HG02885 (cell line): Measurements from ENCODE around the gene CFAP68.
A peak's percentile ranks its signal among the peaks of the same experiment; 100 is the strongest.
"Not testable (repeated sequence)": the region's sequence is repeated elsewhere in the genome, so short reads cannot be mapped to it uniquely, and the experiment has no call there.

Experiments used
- ATAC-seq: cut with Tn5 transposase; IDR thresholded peaks from one replicate; pipeline ENCODE4 v1.9.1; 2021; ENCODE audit warnings: mild to moderate bottlenecking; ENCODE audit not compliant: unreplicated experiment, poor library complexity

Gene CFAP68

GRCh38 chr11:111870113-111870512 is 9.2 kb upstream of the CFAP68 start:
- no peak for ATAC-seq

DNA sequence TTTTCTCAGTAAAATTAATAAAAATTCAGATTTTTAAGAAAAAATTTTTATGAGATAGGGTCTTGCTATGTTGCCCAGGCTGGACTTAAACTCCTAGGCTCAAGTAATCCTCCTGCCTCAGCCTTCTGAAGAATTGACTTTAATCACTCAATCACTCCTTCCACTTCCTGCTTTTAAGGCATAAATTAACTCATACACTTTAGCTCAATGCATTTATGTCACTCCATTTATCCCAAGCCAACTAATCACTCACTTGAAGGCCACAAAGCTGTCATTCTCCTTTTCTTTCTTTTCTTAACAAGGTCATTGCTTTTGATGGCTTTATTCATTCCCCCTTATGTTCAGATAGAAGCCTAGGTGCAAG is 8.8 kb upstream of the CFAP68 start:
- peak; percentile 15 for ATAC-seq

- ATAC-seq, result peak; percentile 90
Observed at GRCh38 chr11:111870886-111871692, 8.3 kb upstream of the CFAP68 start, which contains the start of gene ALG9. TSS of gene ALG9 (minus strand) at chr11:111871581. CDS start at chr11:111871482, 99 bp downstream.

GRCh38 chr11:111871693-111872161 is 7.6 kb upstream of the CFAP68 start:
- no peak for ATAC-seq

DNA sequence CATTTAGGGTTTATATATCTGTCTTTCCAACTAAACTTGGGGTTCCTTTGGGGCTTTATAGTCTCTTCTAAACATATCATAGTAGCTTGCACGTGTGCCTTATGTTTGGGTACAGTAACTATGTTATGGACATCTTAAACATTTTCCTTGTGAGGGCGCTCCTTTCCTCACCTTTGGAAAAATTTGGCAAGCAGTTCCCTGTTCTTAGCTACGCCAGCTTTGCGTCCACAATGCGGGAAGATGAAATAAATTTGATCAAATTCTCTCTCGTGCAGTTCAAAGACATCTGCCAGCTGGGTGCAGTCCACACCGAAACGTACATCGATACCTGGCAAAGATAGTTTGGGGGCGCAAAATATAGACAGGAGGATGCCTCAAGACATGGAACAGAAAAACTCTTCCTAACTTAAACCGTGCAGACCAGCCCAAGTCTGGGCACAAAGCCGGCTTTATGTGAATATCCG is 924 bp upstream of the CFAP68 start:
- peak; percentile 7 for ATAC-seq

GRCh38 chr11:111879637-111879960 is 258 bp downstream of the CFAP68 start:
- ATAC-seq, result no peak

DNA sequence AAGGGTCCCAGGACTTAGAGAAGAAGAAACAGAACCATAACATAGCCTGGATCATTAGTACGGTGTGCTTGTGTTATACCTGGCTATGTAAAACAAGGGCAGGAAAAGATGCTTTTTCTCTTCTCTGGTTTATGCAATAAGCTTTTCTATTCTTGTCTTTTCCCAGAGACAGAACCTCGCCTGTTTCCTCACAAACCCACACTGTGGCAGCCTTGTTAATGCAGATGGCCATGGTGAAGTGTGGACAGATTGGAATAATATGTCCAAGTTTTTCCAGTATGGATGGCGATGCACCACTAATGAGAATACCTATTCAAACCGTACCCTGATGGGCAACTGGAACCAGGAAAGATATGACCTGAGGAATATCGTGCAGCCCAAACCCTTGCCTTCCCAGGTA is 2.9 kb downstream of the CFAP68 start:
- ATAC-seq, result no peak

DNA sequence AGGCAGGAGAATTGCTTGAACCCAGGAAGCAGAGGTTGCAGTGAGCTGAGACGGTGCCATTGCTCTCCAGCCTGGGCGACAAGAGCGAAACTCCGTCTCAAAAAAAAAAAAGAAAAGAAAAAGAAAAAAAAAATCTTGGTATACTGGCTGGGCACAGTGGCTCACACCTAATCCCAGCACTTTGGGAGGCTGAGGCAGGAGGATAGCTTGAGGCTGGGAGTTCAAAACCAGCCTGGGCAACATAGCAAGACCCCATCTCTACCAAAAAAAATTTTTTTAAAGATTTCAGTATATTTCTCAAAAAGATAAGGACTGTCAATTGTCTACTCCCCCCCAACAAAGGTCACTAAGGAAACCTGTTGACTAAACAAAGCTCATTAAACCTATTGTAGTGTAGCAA is 5.7 kb downstream of the CFAP68 start:
- not testable (repeated sequence) for ATAC-seq

DNA sequence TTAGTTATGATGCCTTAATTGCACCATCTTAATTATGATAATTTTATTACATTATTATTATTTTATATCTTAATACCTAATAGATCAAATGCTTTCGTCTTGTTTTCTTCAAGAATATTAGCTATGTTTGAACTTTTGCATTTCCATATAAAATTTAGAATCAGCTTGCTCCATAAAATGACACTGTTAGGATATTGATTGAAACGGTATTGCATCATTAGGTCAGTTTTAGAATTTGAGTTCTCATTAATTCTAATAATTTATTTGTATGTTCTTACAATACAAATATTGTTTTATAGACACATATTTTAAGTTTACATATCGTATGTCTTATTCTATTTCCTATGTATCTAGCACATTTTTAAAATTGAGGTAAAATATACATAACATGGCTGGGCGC is 6.7 kb downstream of the CFAP68 start:
- no peak for ATAC-seq

DNA sequence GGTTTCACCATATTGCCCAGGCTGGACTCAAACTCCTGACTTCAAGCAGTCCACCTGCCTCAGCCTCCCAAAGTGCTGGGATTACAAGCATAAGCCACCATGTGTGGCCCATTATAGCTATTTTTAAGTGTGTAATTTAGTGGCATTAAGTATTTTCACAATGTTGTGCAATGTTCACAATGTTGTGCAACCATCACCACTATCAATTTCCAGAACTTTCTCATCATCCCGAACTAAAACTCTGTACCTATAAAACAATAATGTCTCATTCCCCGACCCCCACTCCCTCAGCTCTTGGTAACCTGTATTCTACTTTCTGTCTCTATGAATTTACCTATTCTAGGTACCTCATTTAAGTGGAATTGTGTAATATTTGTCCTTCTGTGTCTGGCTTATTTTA is 7.5 kb downstream of the CFAP68 start:
- ATAC-seq, result no peak

DNA sequence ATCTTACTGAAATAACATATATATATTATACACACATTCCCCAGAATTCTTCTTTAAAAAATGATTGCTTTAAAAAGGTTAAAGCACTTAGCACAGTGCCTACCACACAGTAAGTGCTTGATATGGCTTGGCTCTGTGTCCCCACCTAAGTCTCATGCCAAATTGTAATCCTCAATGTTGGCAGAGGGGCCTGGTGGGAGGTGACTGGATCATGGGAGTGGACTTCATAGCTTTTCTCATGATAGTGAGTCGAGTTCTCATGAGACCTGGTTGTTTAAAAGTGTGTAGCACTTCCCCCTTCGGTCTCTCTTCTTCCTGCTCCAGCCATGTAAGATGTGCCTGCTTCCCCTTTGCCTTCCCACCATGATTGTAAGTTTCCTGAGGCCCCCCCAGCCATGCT is 26.1 kb downstream of the CFAP68 start:
- no peak for ATAC-seq

- no peak for ATAC-seq
Observed at GRCh38 chr11:111906680-111907079, 27.3 kb downstream of the CFAP68 start.

GRCh38 chr11:111908639-111909305 is 29.4 kb downstream of the CFAP68 start:
- ATAC-seq, result no peak

DNA sequence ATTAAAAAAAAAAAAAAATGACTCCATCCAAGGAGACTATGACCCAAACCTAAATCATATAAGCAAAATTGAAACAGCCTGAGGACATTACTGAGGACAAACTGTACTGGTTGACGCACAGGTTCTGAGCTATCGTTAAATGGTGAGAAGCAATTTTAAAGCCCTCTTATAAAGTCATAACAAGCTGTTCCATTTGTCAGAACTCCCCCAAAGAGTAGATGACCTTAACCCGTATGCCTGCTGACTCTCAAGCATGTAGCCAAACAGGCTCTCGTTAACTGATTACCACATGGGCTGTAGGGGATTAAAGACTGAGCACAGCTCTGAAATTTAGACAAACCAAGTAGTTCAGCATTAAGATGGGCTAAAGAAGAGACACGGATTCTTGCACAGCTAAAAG is 30.0 kb downstream of the CFAP68 start:
- no peak for ATAC-seq

DNA sequence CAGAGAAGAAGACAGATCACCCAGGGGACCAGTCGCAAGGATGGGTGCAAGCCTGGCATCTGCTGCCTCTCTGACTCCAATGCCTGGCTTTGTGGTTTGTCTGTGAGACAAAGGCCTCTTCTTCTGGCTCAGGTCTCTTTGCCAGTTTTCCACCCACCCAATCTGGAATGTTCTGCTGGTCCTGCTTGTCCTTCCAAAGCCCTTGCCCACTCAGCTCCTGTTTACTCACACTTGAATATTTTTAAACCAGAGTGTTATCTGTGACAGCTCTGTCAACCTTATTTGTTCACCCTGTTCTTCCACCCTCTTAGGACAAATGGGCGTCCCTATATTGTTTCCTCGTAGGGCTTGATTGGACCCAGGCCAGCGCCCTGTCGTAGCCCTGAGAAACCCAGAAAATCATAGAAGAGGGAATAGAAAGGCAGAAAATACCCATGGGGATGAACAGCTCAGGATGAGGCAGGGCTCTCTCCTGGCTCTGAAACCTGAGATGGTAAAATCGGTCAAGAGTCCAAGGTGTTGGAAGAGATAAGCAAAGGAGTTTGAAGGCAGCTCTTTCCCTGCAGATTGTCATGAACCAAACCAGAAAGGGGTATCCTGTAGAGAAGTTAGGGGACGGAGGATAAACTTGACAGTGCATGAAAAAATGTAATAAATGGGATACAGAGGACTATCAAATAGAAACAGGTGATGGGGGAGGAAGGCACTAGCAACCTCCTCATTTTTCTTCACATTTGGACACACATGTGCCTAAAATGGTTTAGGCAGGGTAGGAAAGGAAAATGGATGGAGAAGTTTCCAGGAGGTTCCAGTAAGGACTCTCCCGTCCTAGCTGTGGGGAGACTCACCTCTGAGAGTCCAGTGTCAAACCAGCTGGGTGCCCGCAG is 31.6 kb downstream of the CFAP68 start:
- ATAC-seq, result no peak

GRCh38 chr11:111911563-111912401 is 32.4 kb downstream of the CFAP68 start, which contains the start of gene CRYAB:
TSS of gene CRYAB (minus strand) at chr11:111911770. CDS start at chr11:111911724, 46 bp downstream.
- no peak for ATAC-seq

DNA sequence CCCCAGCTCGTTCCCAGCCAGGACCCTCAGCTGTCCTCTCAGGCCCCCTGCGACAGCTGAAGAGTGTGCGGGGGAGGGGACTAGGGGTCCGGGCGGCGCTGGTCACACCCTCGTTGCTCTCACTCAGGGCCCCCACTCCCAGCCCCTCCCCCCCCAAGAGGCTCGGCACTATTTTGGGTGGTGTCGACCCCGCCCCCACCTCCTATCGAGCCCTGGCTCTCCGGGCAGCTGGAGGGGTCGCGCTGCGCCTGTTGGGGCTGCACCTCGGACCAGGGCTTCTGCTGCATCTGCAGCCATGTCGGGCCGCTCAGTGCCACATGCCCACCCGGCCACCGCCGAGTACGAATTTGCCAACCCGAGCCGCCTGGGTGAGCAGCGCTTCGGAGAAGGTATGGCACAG is 33.2 kb downstream of the CFAP68 start, which contains the start of gene HSPB2:
Gene HSPB2 (plus strand): TSS at position 200 of the 400 bp plus-strand sequence. CDS start 96 bp downstream, at position 296.
- ATAC-seq, result no peak

DNA sequence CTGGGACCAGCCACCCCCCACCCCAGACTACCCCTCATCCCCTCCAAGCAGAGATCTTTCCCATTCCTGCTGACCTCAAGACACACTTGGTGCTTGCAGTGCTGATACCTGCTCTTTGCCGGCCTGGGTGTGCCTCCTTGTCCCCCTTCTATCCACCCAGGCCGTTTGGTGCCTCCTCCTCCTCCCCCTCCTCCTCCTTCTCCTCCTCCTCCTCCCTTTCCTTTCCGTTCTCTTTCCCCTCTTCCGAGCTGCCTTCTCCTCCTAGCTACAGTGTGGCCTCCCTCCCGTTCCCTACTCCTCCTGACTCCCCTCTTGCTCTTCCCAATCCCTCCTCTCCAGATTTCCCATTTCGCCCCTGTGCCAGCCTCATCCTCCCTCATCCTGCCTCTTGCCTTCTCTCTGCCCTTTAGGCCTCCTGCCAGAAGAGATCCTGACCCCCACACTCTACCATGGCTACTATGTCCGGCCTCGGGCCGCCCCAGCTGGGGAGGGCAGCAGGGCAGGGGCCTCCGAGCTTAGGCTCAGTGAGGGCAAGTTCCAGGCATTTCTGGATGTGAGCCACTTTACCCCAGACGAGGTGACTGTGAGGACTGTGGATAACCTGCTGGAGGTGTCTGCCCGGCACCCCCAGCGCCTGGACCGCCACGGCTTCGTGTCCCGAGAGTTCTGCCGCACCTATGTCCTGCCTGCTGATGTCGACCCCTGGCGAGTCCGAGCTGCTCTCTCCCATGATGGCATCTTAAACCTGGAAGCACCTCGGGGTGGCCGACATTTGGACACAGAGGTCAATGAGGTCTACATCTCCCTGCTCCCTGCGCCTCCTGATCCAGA is 33.9 kb downstream of the CFAP68 start:
- no peak for ATAC-seq

DNA sequence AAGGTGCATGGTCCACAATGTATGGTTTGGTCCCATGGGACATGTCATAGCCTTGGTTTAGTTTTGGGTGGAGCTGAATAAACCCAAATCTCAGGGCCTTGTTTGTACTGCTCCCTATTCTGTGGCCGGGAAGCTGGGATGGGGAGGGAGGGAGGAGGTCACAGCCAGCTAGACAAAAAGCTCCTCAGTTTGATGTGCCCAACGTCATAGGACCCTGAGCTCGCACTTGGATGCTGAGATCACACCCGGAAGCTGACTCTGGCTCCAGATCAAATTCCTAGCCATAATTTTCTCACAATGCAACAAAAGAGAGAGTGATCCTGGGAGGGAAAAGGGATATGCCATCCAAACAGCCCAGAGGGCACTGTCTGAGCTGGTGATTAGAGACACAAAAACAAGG is 34.7 kb downstream of the CFAP68 start:
- ATAC-seq, result no peak
